Measurements from ENCODE around the gene DPYSL3.

The DPYSL3 gene

DNA sequence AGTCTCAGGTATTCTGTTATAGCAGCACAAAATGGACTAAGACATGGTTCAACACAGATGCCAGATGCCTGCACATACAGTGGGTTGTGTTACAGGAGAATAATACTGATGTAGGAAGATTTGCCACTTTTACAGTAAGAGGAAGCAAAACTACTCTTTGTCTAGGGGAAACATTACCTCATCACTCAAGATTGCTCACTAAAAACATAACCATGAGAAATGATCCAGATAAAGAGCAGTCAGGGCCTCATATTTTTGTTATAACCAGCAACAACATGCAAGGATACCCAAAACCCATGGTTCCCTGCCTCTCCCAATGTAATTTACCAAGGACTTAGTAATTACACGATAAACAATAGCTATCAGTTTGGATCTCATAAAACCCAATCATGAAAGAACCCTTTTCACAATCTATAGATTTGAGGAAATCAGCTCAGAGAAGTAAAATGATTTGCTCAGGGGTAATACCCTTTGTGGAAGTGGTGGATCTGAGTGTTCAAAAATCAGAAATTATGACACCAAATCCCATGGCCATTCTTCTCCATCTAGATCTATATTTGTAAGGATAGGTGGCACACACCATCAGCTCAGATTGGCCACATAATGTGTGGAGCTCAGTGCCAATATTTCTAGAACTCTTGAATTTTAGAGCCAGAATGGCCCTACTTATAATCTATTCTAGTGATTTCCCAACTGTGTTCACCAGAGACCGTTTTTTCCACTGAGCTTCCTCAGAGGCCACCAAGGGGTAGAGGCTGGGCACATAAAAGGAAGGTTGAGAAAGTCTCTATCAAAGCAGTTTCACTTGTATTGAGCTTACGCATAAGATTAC lies 27.8 kb downstream of the DPYSL3 start:
- CTCF ChIA-PET = interaction anchor here (1.2 to 1.6 kb wide), 6 partner anchors 10 to 146 kb away, joined by 3 to 8 read pairs (median 3); no protein-coding TSS in a partner anchor
- TF ChIP-seq, protein P1, sequence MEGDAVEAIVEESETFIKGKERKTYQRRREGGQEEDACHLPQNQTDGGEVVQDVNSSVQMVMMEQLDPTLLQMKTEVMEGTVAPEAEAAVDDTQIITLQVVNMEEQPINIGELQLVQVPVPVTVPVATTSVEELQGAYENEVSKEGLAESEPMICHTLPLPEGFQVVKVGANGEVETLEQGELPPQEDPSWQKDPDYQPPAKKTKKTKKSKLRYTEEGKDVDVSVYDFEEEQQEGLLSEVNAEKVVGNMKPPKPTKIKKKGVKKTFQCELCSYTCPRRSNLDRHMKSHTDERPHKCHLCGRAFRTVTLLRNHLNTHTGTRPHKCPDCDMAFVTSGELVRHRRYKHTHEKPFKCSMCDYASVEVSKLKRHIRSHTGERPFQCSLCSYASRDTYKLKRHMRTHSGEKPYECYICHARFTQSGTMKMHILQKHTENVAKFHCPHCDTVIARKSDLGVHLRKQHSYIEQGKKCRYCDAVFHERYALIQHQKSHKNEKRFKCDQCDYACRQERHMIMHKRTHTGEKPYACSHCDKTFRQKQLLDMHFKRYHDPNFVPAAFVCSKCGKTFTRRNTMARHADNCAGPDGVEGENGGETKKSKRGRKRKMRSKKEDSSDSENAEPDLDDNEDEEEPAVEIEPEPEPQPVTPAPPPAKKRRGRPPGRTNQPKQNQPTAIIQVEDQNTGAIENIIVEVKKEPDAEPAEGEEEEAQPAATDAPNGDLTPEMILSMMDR (IDR thresholded peaks at IDR 0.05; ENCODE audit: control extremely low read depth, extremely low read depth, low read depth, missing control alignments) = no peak
- peak; percentile 29 for DNase-seq (ENCODE audit: extremely low spot score)
- POLR2A ChIA-PET = interaction anchor here (0.6 kb wide), 1 partner anchor 28 kb away, joined by 5 read pairs; no protein-coding TSS in a partner anchor

DNA sequence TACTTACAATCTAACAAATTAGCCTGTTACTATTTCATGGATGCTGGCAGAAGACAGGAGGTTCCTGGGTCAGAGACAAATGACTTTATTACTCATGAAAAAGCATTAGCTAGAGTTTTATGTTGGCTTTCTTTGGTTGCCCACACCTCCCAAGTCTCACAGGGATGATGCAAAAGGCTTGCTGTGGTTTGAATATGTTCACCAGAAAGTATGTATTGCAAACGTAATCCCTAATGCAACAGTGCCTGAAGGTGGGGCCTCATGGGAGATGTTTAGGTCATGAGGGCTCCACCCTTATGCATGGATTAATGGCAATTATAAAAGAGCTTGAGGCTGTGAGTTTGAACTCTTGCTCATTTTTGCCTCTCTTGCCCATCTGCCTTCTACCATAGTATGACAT lies 28.5 kb downstream of the DPYSL3 start:
- ChIA-PET CTCF (interaction anchor here (1.1 to 1.6 kb wide), 6 partner anchors 10 to 147 kb away, joined by 3 to 5 read pairs (median 3); no protein-coding TSS in a partner anchor), POLR2A (no interaction called here)
- no peak for DNase-seq (ENCODE audit: extremely low spot score)
- TF ChIP-seq, protein P1 (IDR thresholded peaks at IDR 0.05; ENCODE audit: control extremely low read depth, extremely low read depth, low read depth, missing control alignments) = no peak

DNA sequence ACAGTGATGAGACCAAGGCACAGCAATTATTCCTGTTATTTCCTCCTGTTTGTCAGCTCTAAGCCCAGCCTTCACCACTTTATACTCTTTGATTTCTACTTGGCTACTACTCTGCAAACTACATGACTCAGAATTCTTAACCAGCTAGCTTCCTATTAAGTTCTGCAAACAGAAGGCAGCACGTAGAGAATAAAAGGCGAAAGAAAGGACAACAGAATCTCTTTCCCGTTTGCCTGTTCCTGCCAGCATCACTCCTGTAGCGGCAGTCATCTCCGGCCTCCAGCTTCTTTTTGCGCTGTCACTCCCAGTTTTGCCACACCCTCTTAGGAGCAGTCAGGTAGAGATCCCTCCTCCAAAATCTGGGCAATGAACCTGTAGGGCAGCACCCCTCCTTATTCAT lies 29.9 kb downstream of the DPYSL3 start:
- ChIA-PET CTCF (interaction anchor here (1.0 to 1.6 kb wide), 3 partner anchors 9 to 28 kb away, joined by 3 read pairs; no protein-coding TSS in a partner anchor), POLR2A (no interaction called here)
- TF ChIP-seq, protein P1 (IDR thresholded peaks at IDR 0.05; ENCODE audit: control extremely low read depth, extremely low read depth, low read depth, missing control alignments) = no peak
- DNase-seq (ENCODE audit: extremely low spot score) = no peak

DNA sequence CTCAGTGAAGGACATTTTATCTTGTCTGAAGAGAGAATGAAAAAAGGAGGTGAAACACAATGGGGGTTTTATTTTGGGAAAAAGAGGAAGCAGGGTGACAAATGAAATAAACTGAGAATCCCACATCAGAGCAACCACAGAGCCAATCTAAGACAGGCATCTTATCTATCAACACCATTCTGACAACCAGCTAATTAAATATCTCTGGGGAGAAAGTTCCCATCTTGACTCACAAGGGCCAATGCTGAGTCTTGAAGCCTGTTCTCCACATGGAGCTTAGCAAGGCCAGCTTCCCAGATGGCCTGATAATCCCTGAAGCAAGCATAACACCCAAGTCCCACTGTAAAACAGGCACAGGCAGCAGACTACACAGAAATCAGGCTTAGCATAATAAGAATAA lies 30.4 kb downstream of the DPYSL3 start:
- DNase-seq (ENCODE audit: extremely low spot score) = no peak
- CTCF ChIA-PET = interaction anchor here (1.0 to 1.7 kb wide), 5 partner anchors 10 to 29 kb away, joined by 3 read pairs; no protein-coding TSS in a partner anchor
- POLR2A ChIA-PET = no interaction called here
- TF ChIP-seq, protein P1 (IDR thresholded peaks at IDR 0.05; ENCODE audit: control extremely low read depth, extremely low read depth, low read depth, missing control alignments) = no peak

DNA sequence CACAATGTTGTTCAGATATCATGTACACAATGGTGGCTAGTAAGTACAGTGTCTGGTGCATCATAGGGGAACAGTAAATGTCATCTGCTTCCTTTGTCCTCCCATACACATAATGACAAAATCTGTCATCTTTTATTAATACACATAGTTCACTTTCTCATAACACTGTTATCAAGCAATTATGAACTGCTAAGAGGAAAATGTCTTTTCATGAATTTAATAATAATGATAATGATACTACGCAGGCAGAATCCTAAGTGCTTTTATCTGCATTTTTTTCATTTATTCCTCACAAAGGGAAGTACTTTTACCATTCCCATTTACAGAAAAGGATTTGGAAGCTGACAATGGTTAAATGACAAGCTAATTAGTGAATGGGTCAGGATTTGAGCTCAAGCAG lies 35.7 kb downstream of the DPYSL3 start:
- TF ChIP-seq, protein P1 (IDR thresholded peaks at IDR 0.05; ENCODE audit: control extremely low read depth, extremely low read depth, low read depth, missing control alignments) = no peak
- POLR2A ChIA-PET = no interaction called here
- CTCF ChIA-PET = interaction anchor here (1.2 to 1.7 kb wide), 2 partner anchors 11 to 29 kb away, joined by 3 to 4 read pairs; no protein-coding TSS in a partner anchor
- DNase-seq (ENCODE audit: extremely low spot score) = no peak

DNA sequence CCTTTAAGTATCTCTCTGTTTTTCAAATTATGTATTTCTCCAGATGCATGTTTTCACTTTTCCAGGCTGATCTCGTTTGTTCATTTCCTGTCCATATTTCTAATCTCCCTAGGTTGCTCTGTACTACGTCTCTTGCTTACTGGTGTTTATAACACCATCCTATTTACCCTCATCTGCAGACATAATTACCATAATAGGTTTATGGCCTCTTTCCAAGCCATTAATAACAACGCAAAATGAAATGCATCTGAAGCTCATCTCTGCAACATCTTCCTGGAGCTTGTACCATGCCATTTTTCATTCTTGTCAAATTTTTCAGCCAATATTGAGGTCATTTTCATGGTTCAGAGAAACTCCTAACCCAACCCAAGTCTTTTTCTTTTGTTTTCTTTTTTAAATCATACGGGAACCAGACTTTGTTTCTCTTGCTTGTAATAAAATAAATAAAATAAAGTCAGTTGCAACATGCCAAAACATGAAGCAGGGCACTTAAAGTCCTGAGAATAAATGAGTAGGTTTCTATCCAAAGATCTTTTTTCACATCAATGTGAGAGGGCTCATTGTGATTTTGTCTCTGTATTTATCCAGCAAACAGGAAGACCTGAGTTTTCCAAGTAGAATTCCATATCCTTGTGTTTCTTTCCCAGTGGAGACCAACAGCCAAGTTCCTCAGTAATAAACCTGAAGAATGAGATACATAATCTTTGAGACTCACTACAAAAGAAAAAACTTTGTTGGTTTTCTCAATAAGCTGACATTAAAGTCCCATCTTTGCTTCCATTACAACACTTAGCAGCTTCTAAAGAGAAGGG lies 37.0 kb downstream of the DPYSL3 start:
- no peak for DNase-seq (ENCODE audit: extremely low spot score)
- TF ChIP-seq, protein P1 (IDR thresholded peaks at IDR 0.05; ENCODE audit: control extremely low read depth, extremely low read depth, low read depth, missing control alignments) = no peak
- POLR2A ChIA-PET = no interaction called here
- CTCF ChIA-PET = interaction anchor here (1.7 kb wide), 1 partner anchor 31 kb away, joined by 3 read pairs; no protein-coding TSS in a partner anchor

Measured in GM10248 (cell line).